ENCODE measurements around the gene ABCA3.

ABCA3 gene

GRCh38 chr16:2233046-2233775 is 107.3 kb downstream of the ABCA3 start:
- no peak for DNase-seq

- DNase-seq, result no peak
Observed at GRCh38 chr16:2232094-2232990, 108.2 kb downstream of the ABCA3 start.

GRCh38 chr16:2231016-2231931 is 109.3 kb downstream of the ABCA3 start:
- DNase-seq, result no peak

- DNase-seq, result no peak
Observed at GRCh38 chr16:2230376-2230775, 110.2 kb downstream of the ABCA3 start.

- DNase-seq, result no peak
Observed at GRCh38 chr16:2229632-2230250, 110.8 kb downstream of the ABCA3 start.

- DNase-seq, result no peak
Observed at GRCh38 chr16:2229091-2229490, 111.4 kb downstream of the ABCA3 start.

- DNase-seq, result no peak
Observed at GRCh38 chr16:2228161-2228824, 112.2 kb downstream of the ABCA3 start.

- DNase-seq, result no peak
Observed at GRCh38 chr16:2226918-2227317, 113.6 kb downstream of the ABCA3 start.

GRCh38 chr16:2226245-2226793 is 114.2 kb downstream of the ABCA3 start:
- no peak for DNase-seq
